Placental epithelial cell (primary cell): Measurements from ENCODE around the gene TSPAN6. TPM values are rescaled to one million over a fixed set of nuclear protein-coding genes. Genes with fewer than 3 reads are reported as not detected.

Source experiments
- total RNA-seq: library from RNA; depleted of rRNA; stranded (reverse); fragments of >200 nt; gene quantifications from 2 replicates; pipeline ENCODE4 v1.2.3, GENCODE V29; 2012

The TSPAN6 gene, protein sequence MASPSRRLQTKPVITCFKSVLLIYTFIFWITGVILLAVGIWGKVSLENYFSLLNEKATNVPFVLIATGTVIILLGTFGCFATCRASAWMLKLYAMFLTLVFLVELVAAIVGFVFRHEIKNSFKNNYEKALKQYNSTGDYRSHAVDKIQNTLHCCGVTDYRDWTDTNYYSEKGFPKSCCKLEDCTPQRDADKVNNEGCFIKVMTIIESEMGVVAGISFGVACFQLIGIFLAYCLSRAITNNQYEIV
- 54.8 and 71.5 TPM in 2 replicates for total RNA-seq

DNA sequence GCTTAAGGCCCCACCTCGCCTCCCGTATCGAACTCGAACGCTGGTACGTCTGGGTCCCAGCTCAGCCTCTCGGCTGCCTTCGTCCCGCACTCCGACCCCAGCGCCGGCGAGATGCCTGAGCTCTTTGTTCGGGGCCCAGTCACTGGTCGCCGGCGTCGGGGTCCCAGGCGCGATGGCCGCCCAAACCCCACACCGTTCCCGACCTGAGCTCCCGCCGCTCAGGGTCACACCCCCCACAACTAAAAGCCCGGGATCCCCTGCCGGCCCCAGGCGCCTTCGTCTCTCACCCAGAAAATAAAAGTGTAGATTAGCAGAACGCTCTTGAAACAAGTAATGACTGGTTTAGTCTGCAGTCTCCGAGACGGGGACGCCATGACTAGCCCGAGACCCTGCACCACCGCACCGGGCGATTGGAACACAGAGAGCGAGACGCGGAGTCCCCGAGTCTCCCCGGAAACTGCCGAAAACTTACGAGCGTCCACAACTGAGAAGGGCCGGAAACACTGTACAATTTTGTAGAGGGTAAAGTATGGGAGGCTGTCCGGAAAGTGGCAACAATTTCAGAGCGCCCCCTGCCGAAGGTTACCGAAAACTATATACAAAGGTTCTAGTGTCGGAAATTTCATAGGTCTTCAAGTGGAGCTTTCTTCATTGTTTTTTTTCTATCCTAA is at the start of gene TSPAN6:
Gene TSPAN6, minus strand, starts transcription at position 486 of the 671 bp plus-strand sequence. Its CDS starts 112 bp downstream, at position 374.

DNA sequence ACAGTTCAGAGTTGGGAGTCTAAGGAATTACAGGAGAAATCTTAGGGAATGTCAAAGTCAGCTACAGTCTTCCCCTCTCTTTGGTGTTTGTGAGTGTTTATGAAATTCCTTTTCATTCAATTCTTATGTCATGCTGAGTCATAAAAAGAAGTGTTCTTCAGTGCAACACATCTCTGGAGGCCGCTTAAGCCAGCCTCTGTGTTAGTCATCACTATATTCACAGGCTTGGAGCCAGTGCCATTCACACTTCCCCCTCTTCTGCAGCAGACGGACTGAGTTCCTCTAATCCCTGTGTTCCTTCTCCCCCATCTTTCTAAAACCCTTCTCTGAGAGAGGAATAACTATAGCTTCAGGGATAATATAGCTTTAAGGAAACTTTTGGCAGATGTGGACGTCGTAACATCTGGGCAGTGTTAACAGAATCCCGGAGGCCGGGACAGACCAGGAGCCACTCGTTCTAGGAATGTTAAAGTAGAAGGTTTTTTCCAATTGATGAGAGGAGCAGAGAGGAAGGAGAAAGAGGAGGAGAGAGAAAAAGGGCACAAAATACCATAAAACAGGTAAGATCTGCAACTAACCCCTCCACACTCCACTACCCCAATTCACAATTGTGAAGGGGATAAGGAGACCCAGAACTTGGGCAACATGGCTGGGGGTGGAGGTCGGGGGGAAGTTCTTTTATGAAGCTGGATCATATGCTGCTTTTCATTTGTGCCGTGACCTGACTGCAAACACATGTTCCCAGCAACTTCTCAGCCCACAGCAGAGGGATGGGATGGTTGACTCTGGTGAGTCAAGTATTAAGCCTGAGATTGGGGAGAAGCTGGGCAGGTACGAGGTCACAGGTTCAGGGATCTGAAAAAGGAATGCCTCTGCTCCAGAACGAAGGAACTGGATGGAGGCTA is 7.6 kb upstream of the TSPAN6 start, which contains the start of gene SRPX2:
Gene SRPX2, plus strand, starts transcription at position 244 of the 905 bp plus-strand sequence. CDS start 2,124 bp downstream, outside the sequence.

DNA sequence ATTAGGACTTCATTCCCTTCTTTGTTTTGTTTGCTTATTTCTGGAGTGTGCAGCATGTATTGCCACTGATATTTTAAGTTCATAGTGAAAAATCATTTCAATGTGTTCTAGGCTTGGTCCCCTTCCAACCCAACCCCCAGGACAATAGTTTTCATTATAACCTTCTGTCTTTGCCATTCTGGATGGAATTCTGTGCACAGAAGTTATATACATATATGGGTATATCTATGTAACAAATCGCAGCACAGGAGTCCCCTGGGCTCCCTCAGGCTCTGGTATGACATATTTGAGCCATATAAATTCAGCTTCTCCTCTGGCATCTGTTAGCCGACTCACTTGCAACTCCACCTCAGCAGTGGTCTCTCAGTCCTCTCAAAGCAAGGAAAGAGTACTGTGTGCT is 52.0 kb downstream of the TSPAN6 start, which contains the start of gene TNMD:
Gene TNMD, plus strand, starts transcription at position 326 of the 400 bp plus-strand sequence. CDS start 83 bp downstream, outside the sequence.

Other genes with a start within 250 kb of the TSPAN6 start
- gene PCDH19, start 226.5 kb downstream of the TSPAN6 start, total RNA-seq, result 0.11 and 0.79 TPM in 2 replicates
- gene TNMD, start 51.9 kb downstream of the TSPAN6 start, total RNA-seq, result not detected in 2 replicates
- 14.1 and 21.9 TPM in 2 replicates for gene SRPX2, start 7.4 kb upstream of the TSPAN6 start, total RNA-seq
- 4.7 and 7.1 TPM in 2 replicates for gene SYTL4, start 95.3 kb upstream of the TSPAN6 start, total RNA-seq
- 10.2 and 18.1 TPM in 2 replicates for gene CSTF2, start 183.6 kb upstream of the TSPAN6 start, total RNA-seq
- gene NOX1, start 237.6 kb upstream of the TSPAN6 start, total RNA-seq, result 0.11 TPM in 1 of 2 replicates, not detected in the other